Nucleus accumbens (tissue), 56 donors: ENCODE data around the gene APBA2.

Experiments used
- DNase-seq, 56 donors: peaks; one replicate each; lab custom pipeline; 2025; lab: John Stamatoyannopoulos, UW

Gene APBA2

GRCh38 chr15:28992336-28992864 is 106.6 kb downstream of the APBA2 start:
- DNase-seq, result peak in 1 of 56 donors; percentile 19

GRCh38 chr15:28993051-28993719 is 107.4 kb downstream of the APBA2 start:
- peak in 16 of 56 donors; percentile 33 to 77 (median 54) for DNase-seq

GRCh38 chr15:28993720-28994053 is 107.9 kb downstream of the APBA2 start:
- DNase-seq, result peak in 2 of 56 donors; percentile 58 to 66

GRCh38 chr15:28994142-28994830 is 108.5 kb downstream of the APBA2 start:
- DNase-seq, result peak in 4 of 56 donors; percentile 57 to 75 (median 67)

GRCh38 chr15:28994831-28995596 is 109.2 kb downstream of the APBA2 start:
- peak in 44 of 56 donors; percentile 33 to 89 (median 64) for DNase-seq

- peak in 4 of 56 donors; percentile 21 to 52 (median 34) for DNase-seq
Observed at GRCh38 chr15:28995705-28996104, 109.9 kb downstream of the APBA2 start.

- DNase-seq, result no peak
Observed at GRCh38 chr15:28996289-28996688, 110.5 kb downstream of the APBA2 start.

- no peak for DNase-seq
Observed at GRCh38 chr15:28996953-28997352, 111.2 kb downstream of the APBA2 start.

GRCh38 chr15:28997791-28998190 is 112.0 kb downstream of the APBA2 start:
- DNase-seq, result no peak

GRCh38 chr15:28998511-28998910 is 112.7 kb downstream of the APBA2 start:
- no peak for DNase-seq

- DNase-seq, result no peak
Observed at GRCh38 chr15:29003191-29003839, 117.5 kb downstream of the APBA2 start.

- DNase-seq, result no peak
Observed at GRCh38 chr15:29003840-29004233, 118.1 kb downstream of the APBA2 start.

- DNase-seq, result no peak
Observed at GRCh38 chr15:29005931-29006330, 120.2 kb downstream of the APBA2 start.

- no peak for DNase-seq
Observed at GRCh38 chr15:29008846-29009245, 123.1 kb downstream of the APBA2 start.

GRCh38 chr15:29012097-29012496 is 126.3 kb downstream of the APBA2 start:
- no peak for DNase-seq

GRCh38 chr15:29014493-29014892 is 128.7 kb downstream of the APBA2 start:
- DNase-seq, result no peak

- DNase-seq, result no peak
Observed at GRCh38 chr15:29016518-29016917, 130.7 kb downstream of the APBA2 start.

- no peak for DNase-seq
Observed at GRCh38 chr15:29018120-29018805, 132.5 kb downstream of the APBA2 start.

- no peak for DNase-seq
Observed at GRCh38 chr15:29018995-29019976, 133.5 kb downstream of the APBA2 start.
